ENCODE measurements around the gene PCDHGB1.
"Not testable (repeated sequence)": the region's sequence is repeated elsewhere in the genome, so short reads cannot be mapped to it uniquely, and the experiment has no call there.

The PCDHGB1 gene
- total RNA-seq = 0 to 0.99 (median 0.04) reads per million in 17 experiments

- DNase-seq = peak; percentile 5 to 50 (median 26)
Observed at GRCh38 chr5:141349917-141350619, at the start of gene PCDHGB1. TSS of gene PCDHGB1 (plus strand) at chr5:141350099. CDS start at chr5:141350261, 162 bp downstream.

GRCh38 chr5:141303756-141304155 is 46.1 kb upstream of the PCDHGB1 start, which contains the start of gene SLC25A2:
TSS of gene SLC25A2 (minus strand) at chr5:141304049. CDS start at chr5:141303865, 184 bp downstream.
- DNase-seq = no peak

- no peak for DNase-seq
Observed at GRCh38 chr5:141306630-141307029, 43.3 kb upstream of the PCDHGB1 start.

- no peak for DNase-seq
Observed at GRCh38 chr5:141313711-141314110, 36.2 kb upstream of the PCDHGB1 start.

GRCh38 chr5:141316963-141317362 is 32.9 kb upstream of the PCDHGB1 start:
- not testable (repeated sequence) for DNase-seq

DNA sequence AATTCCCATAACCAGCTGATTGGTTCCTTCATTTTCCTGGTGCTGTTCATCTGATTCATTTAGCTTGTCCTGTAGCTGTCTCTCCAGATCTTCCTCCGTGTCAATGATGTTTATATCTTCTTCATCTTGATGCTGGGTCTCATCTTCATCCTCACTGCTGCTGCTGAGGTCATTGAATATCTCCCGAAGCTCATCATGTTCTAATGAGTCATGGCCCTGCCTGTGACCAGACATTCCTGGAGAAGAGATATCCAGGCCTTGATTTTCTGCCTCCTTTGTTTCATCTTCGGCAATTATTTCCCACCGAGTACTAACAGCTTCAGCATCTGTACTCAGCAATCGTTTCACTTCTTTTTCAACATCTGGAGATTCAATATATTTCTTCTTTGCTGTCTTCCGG is 30.7 kb upstream of the PCDHGB1 start:
- no peak for DNase-seq

GRCh38 chr5:141319699-141320098 is 30.2 kb upstream of the PCDHGB1 start:
- DNase-seq = no peak

GRCh38 chr5:141320225-141321169 is 29.4 kb upstream of the PCDHGB1 start, which contains the start of gene TAF7:
TSS of gene TAF7 (minus strand) at chr5:141320784. CDS start at chr5:141320044, 740 bp downstream.
- DNase-seq = peak; percentile 96 to 98 (median 97)

- no peak for DNase-seq
Observed at GRCh38 chr5:141322261-141322660, 27.6 kb upstream of the PCDHGB1 start.

- DNase-seq = peak; percentile 33 to 56 (median 46)
Observed at GRCh38 chr5:141326088-141326854, 23.6 kb upstream of the PCDHGB1 start.

GRCh38 chr5:141328231-141328630 is 21.7 kb upstream of the PCDHGB1 start:
- no peak for DNase-seq

GRCh38 chr5:141330299-141331080 is 19.4 kb upstream of the PCDHGB1 start, which contains the start of gene PCDHGA1:
TSS of gene PCDHGA1 (plus strand) at chr5:141330514.
- no peak for DNase-seq

DNA sequence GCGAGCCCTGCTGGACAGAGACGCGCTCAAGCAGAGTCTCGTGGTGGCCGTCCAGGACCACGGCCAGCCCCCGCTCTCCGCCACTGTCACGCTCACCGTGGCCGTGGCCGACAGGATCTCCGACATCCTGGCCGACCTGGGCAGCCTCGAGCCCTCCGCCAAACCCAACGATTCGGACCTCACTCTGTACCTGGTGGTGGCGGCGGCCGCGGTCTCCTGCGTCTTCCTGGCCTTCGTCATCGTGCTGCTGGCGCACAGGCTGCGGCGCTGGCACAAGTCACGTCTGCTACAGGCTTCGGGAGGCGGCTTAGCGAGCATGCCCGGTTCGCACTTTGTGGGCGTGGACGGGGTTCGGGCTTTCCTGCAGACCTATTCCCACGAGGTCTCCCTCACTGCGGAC is 17.3 kb upstream of the PCDHGB1 start:
- DNase-seq = not testable (repeated sequence)

- DNase-seq = peak in 1 of 4 experiments; percentile 32
Observed at GRCh38 chr5:141338538-141339306, 11.2 kb upstream of the PCDHGB1 start, which contains the start of gene PCDHGA2. TSS of gene PCDHGA2 (plus strand) at chr5:141338760.

DNA sequence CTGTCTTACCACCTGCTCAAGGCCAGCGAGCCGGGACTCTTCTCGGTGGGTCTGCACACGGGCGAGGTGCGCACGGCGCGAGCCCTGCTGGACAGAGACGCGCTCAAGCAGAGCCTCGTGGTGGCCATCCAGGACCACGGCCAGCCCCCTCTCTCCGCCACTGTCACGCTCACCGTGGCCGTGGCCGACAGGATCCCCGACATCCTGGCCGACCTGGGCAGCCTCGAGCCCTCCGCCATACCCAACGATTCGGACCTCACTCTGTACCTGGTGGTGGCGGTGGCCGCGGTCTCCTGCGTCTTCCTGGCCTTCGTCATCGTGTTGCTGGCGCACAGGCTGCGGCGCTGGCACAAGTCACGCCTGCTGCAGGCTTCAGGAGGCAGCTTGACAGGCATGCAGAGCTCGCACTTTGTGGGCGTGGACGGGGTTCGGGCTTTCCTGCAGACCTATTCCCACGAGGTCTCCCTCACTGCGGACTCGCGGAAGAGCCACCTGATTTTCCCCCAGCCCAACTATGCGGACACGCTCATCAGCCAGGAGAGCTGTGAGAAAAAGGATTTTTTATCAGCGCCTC is 9.0 kb upstream of the PCDHGB1 start:
- DNase-seq = not testable (repeated sequence)

DNA sequence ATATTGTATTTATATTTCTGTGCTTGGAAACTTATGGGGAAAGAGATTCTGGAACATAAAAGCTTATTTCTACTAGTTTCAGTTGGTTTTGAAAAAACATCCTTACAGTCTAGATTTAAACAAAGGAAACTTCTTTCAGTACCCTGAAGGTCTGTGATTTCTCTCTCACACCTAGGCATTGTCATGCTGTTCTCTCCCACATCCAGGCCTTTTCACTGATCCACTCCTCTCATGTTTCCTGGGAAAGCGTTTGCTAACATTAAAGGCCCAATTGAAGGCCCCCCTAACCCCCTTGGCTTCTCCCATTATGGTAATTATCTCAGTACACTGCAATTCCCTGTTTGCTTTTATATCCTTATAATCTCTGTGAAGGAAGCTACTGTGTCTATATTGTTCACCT is 7.1 kb upstream of the PCDHGB1 start:
- DNase-seq = no peak

DNA sequence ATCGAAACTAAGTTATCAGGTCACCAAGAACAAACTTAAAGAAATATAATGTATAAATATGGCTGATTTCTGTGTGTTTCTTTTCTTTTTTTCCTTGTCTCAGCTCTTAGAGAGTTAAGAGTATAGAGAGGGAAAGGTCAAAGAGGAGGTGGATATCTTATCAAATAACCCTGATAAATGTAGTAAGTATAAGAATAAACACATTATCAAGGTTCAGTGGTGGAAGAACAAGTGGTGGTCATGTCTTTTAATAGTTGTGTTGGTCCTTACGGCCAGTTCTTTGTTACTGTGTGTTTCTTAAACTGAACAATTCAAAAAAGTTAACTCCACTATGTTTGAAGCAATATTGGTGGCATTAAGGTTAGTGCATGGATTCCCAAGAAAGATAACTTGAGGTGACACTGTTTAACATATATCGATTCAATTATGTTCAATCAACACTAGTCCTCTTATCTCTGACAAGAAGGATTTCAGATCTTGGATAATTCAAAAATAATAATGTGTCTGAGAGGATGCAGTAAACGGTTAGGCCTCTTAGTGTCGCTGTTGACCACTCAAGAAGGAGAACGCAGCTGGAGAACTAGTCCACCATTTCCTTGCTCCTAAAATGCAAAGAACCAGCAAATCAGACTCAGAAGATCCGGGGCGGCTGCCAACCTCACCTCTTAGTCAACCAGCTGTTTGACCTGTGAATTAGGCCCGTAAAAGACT is 6.5 kb upstream of the PCDHGB1 start, which contains the start of gene PCDHGA3:
PCDHGA3 (plus strand) TSS at position 588 of the 711 bp plus-strand sequence. CDS start 205 bp downstream, outside the sequence.
- peak; percentile 9 to 44 (median 24) for DNase-seq

DNA sequence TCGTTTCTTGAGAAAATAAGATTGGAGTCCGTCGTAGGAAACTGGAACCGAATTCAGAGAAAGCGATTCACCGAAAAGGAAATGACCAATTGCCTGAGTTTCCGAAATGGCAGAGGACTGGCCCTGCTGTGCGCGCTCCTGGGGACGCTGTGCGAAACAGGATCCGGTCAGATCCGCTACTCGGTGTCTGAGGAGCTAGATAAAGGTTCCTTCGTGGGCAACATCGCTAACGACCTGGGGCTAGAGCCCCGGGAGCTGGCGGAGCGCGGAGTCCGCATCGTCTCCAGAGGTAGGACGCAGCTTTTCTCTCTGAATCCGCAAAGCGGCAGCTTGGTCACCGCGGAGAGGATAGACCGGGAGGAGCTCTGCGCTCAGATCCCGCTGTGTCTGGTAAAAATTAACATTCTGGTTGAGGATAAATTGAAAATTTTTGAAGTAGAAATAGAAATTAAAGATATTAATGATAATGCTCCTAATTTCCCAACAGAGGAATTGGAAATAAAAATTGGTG is 5.9 kb upstream of the PCDHGB1 start:
- no peak for DNase-seq

DNA sequence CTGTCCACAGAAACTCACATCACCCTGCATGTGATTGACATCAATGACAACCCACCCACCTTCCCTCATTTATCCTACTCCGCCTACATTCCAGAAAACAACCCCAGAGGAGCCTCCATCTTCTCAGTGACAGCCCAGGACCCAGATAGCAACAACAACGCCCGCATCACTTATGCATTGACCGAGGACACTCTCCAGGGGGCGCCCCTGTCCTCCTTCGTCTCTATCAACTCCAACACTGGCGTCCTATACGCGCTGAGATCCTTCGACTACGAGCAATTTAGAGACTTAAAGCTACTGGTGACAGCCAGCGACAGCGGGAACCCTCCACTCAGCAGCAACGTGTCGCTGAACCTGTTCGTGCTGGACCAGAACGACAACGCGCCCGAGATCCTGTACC is 4.6 kb upstream of the PCDHGB1 start:
- no peak for DNase-seq
